ENCODE results near the gene INTS11. TPM values are rescaled to one million over a fixed set of nuclear protein-coding genes. Genes with fewer than 3 reads are reported as not detected.
"Not testable (repeated sequence)": the region's sequence is repeated elsewhere in the genome, so short reads cannot be mapped to it uniquely, and the experiment has no call there.

INTS11 gene
- 10 to 100 TPM; 85.7 to 89.1 (median 87.4) TPM for polyA plus RNA-seq (ENCODE audit: insufficient read length in 3 of 3)

- DNase-seq (ENCODE audit: low read depth in 3 of 3, low spot score in 2 of 3), result peak in 2 of 3 donors; percentile 76 to 78
Measured at GRCh38 chr1:1324524-1325287, at the start of gene INTS11, which contains the start of gene CPTP. INTS11 (minus strand) TSS chr1:1324660; CDS start chr1:1324608, 52 bp downstream. CPTP (plus strand) TSS chr1:1324802; CDS start chr1:1326911, 2,109 bp downstream.

DNA sequence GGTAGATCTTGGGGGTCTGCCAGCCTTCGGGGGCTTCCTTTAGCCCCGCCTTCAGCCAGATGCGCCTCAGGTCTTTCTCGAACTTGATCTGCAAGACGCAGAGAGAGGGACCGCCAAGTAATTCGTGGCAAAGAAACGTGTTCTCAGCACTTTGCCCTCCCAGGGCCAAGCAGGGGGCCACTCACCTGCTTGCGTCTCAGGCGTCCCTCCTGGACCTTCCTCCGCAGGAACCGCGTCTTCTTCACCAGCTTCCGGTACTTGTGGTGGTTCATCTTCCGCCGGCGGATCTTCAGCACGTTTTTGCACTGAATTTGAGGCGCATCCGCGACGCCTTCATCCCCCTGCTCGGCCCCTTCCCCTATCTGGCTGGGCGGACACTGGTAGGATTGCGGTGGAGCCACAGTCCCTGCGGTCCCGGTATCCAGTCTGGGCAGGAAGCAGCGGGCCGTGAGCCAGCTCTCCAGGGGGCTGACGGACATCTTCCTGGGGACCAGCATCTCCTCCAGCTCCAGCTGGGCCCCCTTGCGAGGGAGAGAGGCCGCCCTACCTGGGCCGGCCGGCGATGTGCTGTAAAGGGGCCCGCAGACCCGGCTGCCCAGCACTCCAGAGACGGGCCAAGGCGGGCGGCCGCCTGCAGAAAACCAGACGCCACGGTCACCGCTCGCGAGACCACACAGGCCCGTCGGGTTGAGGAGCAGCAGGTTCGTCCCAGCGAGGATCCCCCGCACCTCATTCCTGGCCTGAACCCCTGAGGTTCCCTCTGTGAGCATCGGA, 49.5 kb upstream of the INTS11 start:
- DNase-seq (ENCODE audit: low read depth in 3 of 3, low spot score in 2 of 3), result no peak

DNA sequence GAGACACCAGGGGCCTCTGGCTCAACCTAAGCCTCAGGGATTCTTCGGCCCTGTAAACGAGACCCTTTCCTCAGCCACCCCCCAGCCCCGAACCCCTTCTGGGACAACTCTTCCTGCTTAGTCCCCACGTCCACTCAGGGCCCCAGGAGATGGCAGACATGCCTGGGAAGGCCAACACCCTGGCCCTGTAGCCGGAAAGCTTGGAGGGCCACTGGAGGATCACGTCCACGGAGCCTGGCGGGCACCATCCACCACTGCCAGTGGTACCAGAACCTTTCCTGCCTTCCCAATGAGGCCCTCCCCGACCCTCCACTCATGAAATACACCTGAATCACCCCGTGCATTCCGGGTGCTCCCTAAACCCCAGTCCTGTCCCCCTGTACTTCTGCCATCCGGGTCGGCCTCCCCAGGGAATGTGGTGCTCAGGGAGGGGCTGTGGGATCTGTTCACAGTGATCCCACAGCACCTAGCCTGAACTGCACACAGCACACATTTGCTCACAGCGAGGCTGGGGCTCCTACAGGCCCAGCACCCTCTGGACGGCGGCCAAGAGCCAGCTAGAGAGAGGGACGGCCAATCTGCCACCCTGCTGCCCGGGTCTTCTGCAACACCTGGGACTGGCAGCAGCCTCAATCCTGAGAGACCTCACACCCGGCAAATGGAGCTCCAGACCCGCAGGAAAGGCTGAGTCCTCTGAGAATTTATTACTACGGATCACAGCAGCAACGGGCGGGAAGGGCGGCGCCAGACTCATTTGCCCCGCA, 48.8 kb upstream of the INTS11 start:
- DNase-seq (ENCODE audit: low read depth in 3 of 3, low spot score in 2 of 3), result no peak

GRCh38 chr1:1371746-1372711, 47.6 kb upstream of the INTS11 start:
- no peak for DNase-seq (ENCODE audit: low read depth in 3 of 3, low spot score in 2 of 3)

GRCh38 chr1:1371364-1371745, 46.9 kb upstream of the INTS11 start:
- no peak for DNase-seq (ENCODE audit: low read depth in 3 of 3, low spot score in 2 of 3)

DNA sequence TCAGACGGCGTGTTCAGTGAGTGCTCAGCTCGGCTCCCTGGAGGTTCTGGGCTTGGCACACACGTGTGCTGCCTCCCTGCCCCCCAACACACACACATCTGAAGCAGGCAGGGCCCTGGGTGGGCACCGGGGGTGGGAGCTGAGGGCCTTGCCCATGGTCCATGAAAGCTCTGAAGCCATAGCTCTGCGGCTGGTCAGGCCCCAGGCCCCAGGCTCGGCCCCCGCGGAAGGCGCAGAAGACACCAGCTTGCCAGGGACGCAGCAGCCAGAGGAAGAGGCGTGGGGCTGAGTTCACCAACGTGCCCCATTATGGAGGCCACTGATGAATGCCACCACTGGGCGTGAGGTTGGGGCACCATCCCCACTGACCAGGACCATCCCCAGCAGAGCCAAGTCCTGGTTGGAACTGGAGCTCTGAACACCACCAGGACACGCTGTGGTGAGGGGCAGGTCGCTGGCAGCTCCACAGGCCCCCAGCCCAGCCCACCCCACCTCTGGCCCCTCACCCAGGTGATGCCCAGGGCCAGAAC, 46.4 kb upstream of the INTS11 start:
- DNase-seq (ENCODE audit: low read depth in 3 of 3, low spot score in 2 of 3), result no peak

DNA sequence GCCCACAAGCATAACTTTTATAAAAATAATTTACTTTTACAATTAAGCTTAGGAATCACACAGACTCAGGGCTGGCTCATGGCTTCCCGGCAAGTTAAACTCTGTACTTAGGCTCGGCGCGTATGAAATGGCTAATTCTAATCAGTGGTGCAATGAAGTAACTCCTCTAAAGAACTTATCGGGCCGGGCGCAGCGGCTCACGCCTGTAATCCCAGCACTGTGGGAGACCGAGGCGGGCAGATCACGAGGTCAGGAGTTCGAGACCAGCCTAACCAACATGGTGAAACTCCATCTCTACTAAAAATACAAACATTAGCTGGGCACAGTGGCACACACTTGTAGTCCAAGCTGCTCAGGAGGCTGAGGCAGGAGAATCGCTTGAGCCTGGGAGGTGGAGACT, 45.6 kb upstream of the INTS11 start:
- DNase-seq (ENCODE audit: low read depth in 3 of 3, low spot score in 2 of 3), result not testable (repeated sequence)

- DNase-seq (ENCODE audit: low read depth in 3 of 3, low spot score in 2 of 3), result no peak
Measured at GRCh38 chr1:1367315-1367714, 42.9 kb upstream of the INTS11 start.

DNA sequence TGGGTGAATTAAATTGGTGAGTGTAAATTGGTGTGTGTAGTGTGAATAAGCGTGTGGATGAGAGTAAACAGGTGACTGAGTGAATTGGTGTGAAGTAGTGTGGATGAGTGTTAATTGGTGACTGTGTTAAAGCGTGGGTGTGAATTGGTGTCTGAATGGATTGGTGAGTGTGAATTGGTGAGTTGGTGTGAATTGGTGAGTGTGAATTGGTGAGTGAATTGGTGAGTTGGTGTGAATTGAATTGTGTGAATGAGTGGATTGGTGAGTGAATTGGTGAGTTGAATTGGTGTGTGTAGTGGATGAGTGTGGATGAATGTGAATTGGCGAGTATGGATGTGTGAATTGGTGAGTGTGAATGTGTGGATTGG, 42.2 kb upstream of the INTS11 start:
- DNase-seq (ENCODE audit: low read depth in 3 of 3, low spot score in 2 of 3), result no peak

GRCh38 chr1:1365875-1366698, 41.6 kb upstream of the INTS11 start:
- DNase-seq (ENCODE audit: low read depth in 3 of 3, low spot score in 2 of 3), result no peak

GRCh38 chr1:1364266-1364665, 39.8 kb upstream of the INTS11 start:
- no peak for DNase-seq (ENCODE audit: low read depth in 3 of 3, low spot score in 2 of 3)

DNA sequence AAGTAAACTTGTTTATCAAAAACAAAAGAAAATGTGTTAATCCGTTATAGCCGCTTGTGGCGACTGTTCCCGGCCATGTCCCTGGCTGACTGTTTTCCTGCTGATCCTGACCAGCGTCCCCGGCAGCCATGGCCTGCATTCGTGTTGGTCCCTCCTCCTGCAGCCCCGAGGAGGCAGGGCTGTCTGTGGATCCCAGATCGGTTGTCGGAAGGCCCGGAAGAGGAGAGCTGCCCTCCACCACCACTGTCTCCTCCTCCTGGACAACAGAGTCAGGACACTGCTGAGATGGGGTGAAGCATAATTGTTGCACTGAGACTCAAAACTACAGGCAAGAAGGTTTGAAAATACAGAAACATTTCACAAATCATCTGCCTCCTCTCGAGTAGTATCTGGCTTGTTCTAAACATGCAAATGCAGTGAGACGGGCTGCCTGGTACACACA, 37.5 kb upstream of the INTS11 start:
- DNase-seq (ENCODE audit: low read depth in 3 of 3, low spot score in 2 of 3), result no peak

DNA sequence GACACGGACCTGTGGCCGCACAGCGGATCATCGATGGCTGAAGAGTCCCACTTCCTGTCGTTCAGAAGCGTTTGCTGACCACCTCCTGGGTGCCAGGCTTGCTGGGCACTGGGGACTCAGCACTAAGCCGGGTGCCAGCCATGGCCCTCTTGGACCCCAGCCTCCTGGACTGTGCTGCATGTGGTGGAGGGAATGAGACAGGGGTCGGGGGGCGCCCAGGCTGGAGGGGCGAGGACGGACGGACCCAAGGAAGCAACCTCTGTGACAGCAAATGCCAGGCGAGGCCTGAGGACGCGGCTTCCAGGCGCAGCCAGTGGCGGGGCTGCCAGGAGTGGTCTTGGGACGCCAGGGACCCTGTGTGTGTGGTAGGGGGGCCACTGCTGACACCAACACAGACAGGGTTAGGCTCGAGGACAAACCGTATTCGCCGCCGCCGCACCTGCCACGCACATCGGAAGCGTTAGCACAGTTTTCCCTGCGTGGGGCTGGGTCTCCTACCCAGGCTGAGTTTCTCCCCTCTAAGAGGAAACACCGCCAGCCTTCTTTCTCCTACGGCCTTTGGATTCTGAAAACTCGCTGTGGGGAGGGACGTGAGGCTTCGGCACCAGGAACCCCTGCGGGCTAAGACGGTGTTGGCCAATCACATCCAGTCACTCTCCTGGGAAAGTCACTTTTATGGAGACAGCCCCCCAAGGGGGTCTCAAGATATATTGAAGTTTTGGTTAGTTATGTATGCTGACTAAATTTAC, 36.9 kb upstream of the INTS11 start:
- DNase-seq (ENCODE audit: low read depth in 3 of 3, low spot score in 2 of 3), result no peak

DNA sequence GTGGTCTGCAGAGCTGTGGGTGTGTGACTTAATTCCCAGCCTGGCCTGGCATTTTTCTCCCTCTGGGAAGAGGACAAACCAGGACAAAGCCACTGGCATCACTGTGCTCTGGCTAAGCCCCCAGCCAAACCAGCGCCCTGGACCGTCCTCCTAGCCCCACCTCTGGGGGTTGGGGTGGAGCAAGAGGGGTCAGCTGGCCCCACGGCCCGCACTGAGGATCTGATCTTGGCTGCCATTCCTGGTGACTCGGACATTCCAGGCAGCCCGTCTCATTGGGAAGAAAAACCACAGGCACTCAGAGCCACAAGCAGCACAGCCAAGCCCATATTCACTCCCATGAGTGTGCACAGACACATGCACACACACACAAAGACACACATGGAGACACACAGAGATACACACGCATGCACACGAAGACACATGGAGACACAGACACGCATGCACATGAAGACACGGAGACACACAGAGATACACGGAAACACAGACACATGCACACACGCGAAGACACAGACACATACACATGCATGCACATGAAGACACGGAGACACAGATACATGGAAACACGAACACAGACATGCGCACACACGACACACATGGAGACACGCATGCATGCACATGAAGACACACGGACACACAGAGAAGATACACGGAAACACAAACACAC, 36.2 kb upstream of the INTS11 start:
- DNase-seq (ENCODE audit: low read depth in 3 of 3, low spot score in 2 of 3), result no peak

DNA sequence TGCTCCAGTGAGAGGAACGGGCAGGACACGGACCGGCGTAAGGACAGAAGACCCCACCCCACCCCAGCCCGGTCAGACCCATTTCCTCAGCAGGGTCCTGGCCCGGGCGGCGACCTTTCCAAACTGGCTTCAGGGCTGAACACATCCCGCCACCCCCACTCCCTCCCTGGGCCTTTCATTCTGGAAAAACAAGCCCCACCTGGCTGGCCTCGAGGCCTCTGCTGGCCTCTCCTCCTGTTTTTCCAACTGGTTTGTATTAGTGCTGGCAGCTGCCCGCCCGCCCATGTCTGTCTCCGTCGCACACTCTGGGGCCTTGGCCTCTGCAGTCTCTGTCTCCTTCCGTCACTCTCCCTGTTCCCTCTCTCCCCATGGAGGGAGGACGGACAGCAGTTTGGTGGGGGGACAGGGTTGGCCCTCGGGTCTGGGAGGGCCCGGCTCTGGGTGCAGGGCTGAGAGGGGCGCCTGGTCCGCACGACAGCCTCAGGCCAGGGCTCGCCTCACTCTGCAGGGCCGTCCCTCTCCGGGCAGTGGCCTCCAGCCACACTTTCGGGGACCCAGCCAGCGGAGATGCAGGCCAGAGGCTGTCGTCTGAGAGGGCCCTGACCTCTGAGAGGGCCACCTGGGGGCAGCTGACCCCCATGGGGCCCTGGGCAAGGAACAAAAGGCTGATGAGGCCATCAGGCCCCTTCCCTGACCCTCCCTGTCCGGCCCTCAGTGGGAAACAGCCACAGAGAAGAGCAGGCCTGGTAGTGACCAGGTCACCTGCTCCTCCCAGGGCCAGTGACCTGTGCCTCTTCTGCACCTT, 35.4 kb upstream of the INTS11 start:
- DNase-seq (ENCODE audit: low read depth in 3 of 3, low spot score in 2 of 3), result no peak

DNA sequence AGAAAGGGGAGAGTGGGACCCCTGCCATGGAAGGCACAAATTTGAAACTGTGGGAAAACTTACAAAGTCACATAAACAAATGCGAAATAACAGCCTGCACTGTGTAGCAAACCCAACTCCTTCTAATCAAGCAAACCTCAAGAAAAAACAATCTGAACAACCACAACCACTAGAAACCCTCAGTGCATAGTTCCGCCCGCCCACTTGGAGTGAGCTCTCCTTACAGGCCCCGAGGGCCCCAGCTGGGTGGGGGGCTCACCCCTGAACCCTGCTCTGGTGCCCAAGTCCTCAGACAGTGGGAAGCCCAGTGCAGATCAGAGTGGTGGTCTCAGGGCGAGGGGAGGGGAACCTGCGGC, 34.8 kb upstream of the INTS11 start:
- no peak for DNase-seq (ENCODE audit: low read depth in 3 of 3, low spot score in 2 of 3)

Measured in right renal cortex interstitium (tissue), 3 donors.